Ectodermal cell (in vitro differentiated cells): ENCODE measurements around the gene ERC2.

Experiments used
- H3K27ac ChIP-seq: 2 replicates; pipeline ENCODE4 v1.7.0; 2013; ENCODE audit warnings: mild to moderate bottlenecking, low read depth, low read length; ENCODE audit not compliant: insufficient read depth, poor library complexity, severe bottlenecking
- H3K27me3 ChIP-seq: 2 replicates; pipeline ENCODE4 v1.7.0; 2013; ENCODE audit warnings: mild to moderate bottlenecking, low read length; ENCODE audit not compliant: insufficient read depth, control insufficient read depth, poor library complexity, severe bottlenecking
- H3K36me3 ChIP-seq: one replicate; pipeline ENCODE4 v1.7.0; 2013; ENCODE audit warnings: low read length; ENCODE audit not compliant: control insufficient read depth, insufficient read depth
- H3K4me1 ChIP-seq: one replicate; pipeline ENCODE4 v1.7.0; 2013; ENCODE audit warnings: low read length; ENCODE audit not compliant: control insufficient read depth, insufficient read depth
- H3K4me3 ChIP-seq: 2 replicates; pipeline ENCODE4 v1.7.0; 2013; ENCODE audit warnings: low read depth, low read length, control low read depth; ENCODE audit not compliant: insufficient read depth
- H3K9me3 ChIP-seq: 2 replicates; pipeline ENCODE4 v1.7.0; 2013; ENCODE audit warnings: mild to moderate bottlenecking, low read length, moderate library complexity; ENCODE audit not compliant: control insufficient read depth
- WGBS, 2 experiments: methylation state at CpG; one replicate each; pipeline ENCODE4 v1.1.7; 2013; ENCODE audit warnings: missing lambda C conversion rate in 2 of 2; 5-methylcytosine and 5-hydroxymethylcytosine counted together

Gene ERC2

DNA sequence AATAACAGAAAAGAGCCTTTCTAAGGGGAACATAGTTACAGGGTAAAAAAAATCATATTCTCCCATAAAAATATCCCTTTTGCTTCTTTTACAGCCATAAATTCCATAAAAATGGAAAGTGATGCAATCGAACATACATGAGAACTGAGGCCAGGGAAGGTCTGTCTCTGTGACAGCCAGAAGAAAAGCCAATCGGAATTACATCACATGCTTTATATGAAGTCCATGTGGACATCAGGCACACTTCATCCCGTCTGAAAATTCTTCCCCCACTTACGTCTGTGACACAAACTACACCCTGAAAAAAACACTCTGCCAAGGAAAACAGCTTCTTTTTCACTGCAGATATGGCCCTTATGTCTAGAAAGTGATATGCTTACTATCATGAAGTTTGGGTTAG is 323.5 kb downstream of the ERC2 start:
- H3K27me3 ChIP-seq, result no peaks in the 10 kb centered on the region
- H3K4me1 ChIP-seq, result no peaks in the 10 kb centered on the region
- 92 to 97% methylated on average over 4 of the region's 4 CpGs for WGBS, 2 experiments

DNA sequence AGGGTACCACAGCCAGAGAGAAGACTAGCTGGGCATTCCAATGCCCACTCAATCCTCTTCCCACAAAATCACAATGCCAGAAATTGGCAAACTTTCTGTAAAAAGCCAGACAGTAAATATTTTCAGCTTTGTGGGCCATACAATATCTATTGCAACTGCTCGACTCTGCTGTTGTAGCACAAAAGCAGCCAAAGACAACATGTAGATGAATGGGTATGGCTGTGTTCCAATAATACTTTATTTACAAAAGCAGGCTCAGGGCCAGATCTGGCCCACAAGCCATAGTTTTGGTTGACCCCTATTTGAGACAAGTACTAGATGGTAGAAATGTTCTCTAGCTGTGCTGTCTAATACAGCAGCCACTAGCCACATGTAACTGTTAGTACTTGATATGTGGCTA is 330.9 kb downstream of the ERC2 start:
- WGBS, 2 experiments, result 100% methylated on average over 1 of the region's 1 CpG
- H3K27ac ChIP-seq, result no peak overlapping the region

More for the DNA sequence above, 323.5 kb downstream of the ERC2 start:
- Histone ChIP-seq H3K9me3 (no peaks in the 10 kb centered on the region), H3K36me3 (no peaks in the 10 kb centered on the region), H3K27ac (no peak overlapping the region), H3K4me3 (no peak overlapping the region)

DNA sequence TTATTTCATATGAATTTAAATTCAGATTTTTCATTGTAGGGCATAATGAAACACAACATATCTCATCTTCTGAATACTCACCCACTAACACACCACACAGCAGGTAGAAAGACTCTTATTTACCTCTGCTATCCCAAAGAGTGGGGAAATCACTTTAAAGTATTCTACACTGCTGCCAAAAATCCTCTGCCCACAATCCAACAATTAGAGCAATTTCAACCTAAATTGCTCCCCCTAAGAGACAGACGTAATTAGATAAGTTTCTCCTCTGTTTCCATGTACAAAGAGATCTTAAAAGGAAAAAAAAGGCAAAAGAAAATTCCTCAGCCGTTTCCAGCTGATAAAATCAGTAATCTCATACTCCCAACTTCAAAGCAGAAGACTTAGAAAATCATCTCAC is 331.8 kb downstream of the ERC2 start:
- Histone ChIP-seq H3K9me3 (no peaks in the 10 kb centered on the region), H3K27me3 (no peaks in the 10 kb centered on the region), H3K27ac (no peak overlapping the region), H3K4me3 (no peak overlapping the region), H3K4me1 (peaks cover 9% of the 10 kb centered on the region), H3K36me3 (no peaks in the 10 kb centered on the region)
- WGBS, 2 experiments, result 89 to 91% methylated on average over 2 of the region's 2 CpGs

More for the DNA sequence above, 330.9 kb downstream of the ERC2 start:
- no peaks in the 10 kb centered on the region for H3K27me3 ChIP-seq
- no peaks in the 10 kb centered on the region for H3K9me3 ChIP-seq
- no peaks in the 10 kb centered on the region for H3K36me3 ChIP-seq
- H3K4me3 ChIP-seq, result no peak overlapping the region
- H3K4me1 ChIP-seq, result peaks cover 5% of the 10 kb centered on the region

DNA sequence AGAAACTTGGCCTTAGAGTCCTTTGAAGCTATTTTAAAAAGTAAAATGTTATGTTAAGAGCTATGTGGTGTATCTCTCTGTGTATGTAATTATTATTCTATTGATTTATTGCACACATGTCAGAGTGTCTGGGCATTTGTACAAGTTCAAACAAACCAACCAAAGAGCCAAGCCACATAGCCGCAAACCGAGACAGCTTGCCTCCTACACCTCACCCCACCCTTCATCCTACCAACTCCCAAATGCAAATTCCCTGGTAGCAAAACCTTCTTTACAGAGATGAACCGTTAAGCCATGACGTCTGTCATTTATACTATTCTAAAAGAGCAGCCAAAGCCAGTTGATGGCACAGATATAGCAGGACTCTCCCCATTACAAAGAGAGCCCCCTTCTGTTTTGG is 332.3 kb downstream of the ERC2 start:
- 91 to 94% methylated on average over 4 of the region's 4 CpGs for WGBS, 2 experiments
- H3K27me3 ChIP-seq, result no peaks in the 10 kb centered on the region
- H3K4me1 ChIP-seq, result peaks cover 14% of the 10 kb centered on the region
- no peak overlapping the region for H3K27ac ChIP-seq
- H3K4me3 ChIP-seq, result no peak overlapping the region
- H3K9me3 ChIP-seq, result no peaks in the 10 kb centered on the region
- H3K36me3 ChIP-seq, result no peaks in the 10 kb centered on the region

DNA sequence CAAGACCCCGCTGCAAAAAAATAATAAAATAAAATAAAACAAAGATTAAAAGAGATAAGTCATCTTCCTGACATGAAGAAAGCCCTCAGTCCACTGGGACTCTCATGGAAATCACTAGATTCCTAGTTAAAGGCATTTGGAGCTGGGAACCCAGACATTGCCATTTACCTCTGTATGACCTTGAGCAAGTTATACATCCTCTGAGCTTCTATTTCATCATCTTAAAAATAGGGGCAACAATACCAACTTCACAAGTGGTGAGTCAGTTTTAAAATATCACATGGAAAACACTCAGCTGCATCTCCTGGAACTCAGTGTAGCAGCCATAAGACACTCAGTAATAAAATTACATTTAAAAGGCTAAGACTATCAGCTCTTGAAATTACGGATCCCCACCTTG is 334.8 kb downstream of the ERC2 start:
- H3K27ac ChIP-seq, result no peak overlapping the region
- no peaks in the 10 kb centered on the region for H3K9me3 ChIP-seq
- H3K36me3 ChIP-seq, result no peaks in the 10 kb centered on the region
- no peaks in the 10 kb centered on the region for H3K27me3 ChIP-seq
- no peak overlapping the region for H3K4me3 ChIP-seq
- H3K4me1 ChIP-seq, result peaks cover 39% of the 10 kb centered on the region
- 100% methylated on average over 1 to 2 of the region's 2 CpGs for WGBS, 2 experiments

DNA sequence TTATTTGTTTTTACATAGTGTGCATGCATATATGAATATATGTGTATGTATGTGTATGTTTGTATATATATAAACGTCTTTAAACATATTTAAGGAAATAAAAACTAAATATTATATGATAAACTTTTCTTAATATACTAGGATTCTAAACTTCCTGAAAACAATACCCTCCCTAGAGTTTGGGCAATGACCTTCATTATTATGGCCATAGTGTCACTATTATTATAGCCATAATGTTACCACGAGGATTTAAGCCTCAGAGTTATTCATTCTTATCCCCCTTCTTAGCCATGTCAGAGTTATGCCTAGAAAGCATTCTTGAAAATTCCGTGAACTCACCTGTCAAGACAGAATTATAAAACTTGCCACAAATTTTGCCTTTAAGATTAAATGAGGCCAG is 335.5 kb downstream of the ERC2 start:
- Histone ChIP-seq H3K4me1 (peaks cover 39% of the 10 kb centered on the region), H3K36me3 (no peaks in the 10 kb centered on the region), H3K27ac (no peak overlapping the region), H3K4me3 (no peak overlapping the region), H3K9me3 (no peaks in the 10 kb centered on the region), H3K27me3 (no peaks in the 10 kb centered on the region)
- 88 to 92% methylated on average over 2 of the region's 3 CpGs for WGBS, 2 experiments

DNA sequence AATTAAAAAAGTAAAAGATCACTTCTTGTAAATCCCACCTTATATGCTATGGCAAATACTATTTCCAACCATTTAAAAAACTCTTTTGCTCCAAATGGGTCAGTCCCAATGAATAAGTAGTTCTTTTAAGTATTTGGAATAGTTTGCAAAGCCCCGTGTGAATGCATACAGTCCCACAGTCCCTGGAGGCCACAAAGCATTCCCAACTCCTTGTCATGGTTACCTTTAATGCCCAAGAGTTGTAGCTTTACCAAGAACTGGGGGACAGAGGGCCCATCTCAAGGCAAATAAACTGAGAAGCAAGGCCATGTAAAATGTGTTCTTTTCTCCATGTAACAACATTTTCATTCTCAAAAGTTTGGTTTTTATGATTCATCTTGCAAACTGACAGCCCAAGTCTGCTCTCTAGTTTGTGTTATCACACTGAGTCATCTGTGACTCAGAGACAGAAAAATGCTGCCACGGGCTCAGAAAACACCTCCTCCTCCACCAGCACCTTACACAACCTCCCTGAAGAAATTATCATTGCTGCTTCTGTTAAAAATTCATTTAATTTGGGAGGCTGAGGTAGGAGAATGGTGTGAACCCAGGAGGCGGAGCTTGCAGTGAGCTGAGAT is 336.2 kb downstream of the ERC2 start:
- WGBS, 2 experiments, result 55 to 68% methylated on average over 3 of the region's 3 CpGs
- Histone ChIP-seq H3K27ac (peak overlapping the region; percentile 82), H3K4me3 (no peak overlapping the region), H3K36me3 (no peaks in the 10 kb centered on the region), H3K27me3 (no peaks in the 10 kb centered on the region), H3K9me3 (no peaks in the 10 kb centered on the region), H3K4me1 (peaks cover 39% of the 10 kb centered on the region)

DNA sequence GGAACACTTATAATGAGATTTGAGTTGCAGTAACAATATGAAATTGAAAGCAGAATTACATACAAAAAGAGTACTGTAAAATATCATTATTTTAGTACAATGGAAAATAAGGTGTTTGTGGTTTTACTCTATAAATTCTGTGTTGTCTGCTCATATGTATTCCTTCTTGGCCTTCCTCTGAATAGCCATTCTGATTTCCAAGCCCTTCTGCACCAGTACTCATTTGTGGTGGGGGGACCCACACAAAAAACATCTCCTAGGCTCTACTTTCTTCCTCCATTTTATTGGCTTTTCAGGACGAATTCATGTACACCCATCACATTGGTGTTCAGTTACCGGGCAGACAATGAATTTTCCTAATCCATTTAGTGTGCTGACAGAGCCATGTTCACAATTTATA is 338.2 kb downstream of the ERC2 start:
- Histone ChIP-seq H3K4me1 (peaks cover 40% of the 10 kb centered on the region), H3K27ac (no peak overlapping the region), H3K9me3 (no peaks in the 10 kb centered on the region), H3K27me3 (no peaks in the 10 kb centered on the region), H3K4me3 (no peak overlapping the region), H3K36me3 (no peaks in the 10 kb centered on the region)
- 88 to 98% methylated on average over 2 of the region's 2 CpGs for whole genome bisulfite sequencing, 2 experiments

DNA sequence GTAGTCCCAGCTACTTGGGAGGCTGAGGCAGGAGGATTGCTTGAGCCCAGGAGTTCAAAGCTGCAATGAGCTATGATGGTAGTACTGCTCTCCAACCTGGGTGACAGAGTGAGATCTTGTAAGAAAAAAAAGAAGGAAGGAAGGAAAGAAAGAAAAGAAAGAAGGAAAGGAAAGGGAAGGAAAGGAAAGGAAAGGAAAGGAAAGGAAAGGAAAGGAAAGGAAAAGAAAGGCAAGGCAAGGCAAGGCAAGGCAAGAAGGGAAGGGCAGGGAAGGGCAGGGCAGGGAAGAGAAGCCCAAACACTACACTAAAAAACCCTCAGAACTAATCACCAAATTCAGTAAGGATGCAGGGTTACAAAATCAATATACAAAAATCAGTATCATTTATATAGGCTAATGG is 341.6 kb downstream of the ERC2 start:
- H3K4me3 ChIP-seq, result no peak overlapping the region

DNA sequence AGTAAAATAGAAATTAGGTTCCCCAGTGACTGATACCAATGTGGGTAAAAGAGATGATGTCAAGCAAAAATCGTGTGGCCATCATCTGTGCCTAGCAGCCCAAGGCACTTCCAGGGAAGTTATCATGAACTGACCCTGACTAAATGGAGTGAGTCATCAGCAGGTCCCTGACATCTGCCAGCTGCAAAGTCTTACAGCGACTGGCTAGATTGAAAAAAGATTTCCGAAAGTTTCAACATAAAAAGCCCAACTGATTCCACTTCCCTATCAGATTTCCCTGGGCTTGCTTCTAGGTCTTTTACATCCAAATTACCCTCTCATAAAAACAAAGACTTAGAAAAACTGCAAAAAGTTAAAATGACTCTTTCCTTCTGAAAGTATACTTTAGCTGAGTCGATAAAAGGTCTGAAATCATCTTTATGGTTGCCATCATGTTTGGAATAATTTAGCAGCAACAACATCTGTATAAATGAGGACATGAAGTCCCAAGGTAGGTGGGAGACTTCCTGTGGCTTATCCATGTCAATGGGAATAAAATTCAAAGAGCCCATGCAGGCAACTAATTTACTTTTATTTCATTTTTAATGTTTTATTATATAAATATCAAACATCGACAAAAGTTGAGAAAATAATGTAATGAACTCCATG is 342.8 kb downstream of the ERC2 start:
- Histone ChIP-seq H3K9me3 (no peaks in the 10 kb centered on the region), H3K27me3 (no peaks in the 10 kb centered on the region), H3K4me1 (peaks cover 45% of the 10 kb centered on the region), H3K4me3 (no peak overlapping the region), H3K27ac (no peak overlapping the region), H3K36me3 (no peaks in the 10 kb centered on the region)
- 54 to 60% methylated on average over 5 of the region's 5 CpGs for WGBS, 2 experiments

More for the DNA sequence above, 341.6 kb downstream of the ERC2 start:
- H3K27me3 ChIP-seq, result no peaks in the 10 kb centered on the region
- H3K27ac ChIP-seq, result no peak overlapping the region
- peaks cover 56% of the 10 kb centered on the region for H3K4me1 ChIP-seq
- no peaks in the 10 kb centered on the region for H3K9me3 ChIP-seq
- H3K36me3 ChIP-seq, result no peaks in the 10 kb centered on the region
